Measurements from ENCODE around the gene SBNO2.

The SBNO2 gene

GRCh38 chr19:1088416-1089010 is 85.6 kb downstream of the SBNO2 start:
- FAIRE-seq: no peak
- TF ChIP-seq POLR2AphosphoS5 (IDR thresholded peaks at IDR 0.05; ENCODE audit: low read depth, low read length) (peak; percentile 52), TAF1 (IDR thresholded peaks at IDR 0.05; ENCODE audit: borderline replicate concordance, low read depth, low read length) (no peak), POLR2A (IDR thresholded peaks at IDR 0.05; ENCODE audit: low read depth, low read length) (no peak; the same call in none of the 2 replicates)

GRCh38 chr19:1087813-1088415 is 86.2 kb downstream of the SBNO2 start:
- TF ChIP-seq TAF1 (IDR thresholded peaks at IDR 0.05; ENCODE audit: borderline replicate concordance, low read depth, low read length) (no peak), POLR2A (IDR thresholded peaks at IDR 0.05; ENCODE audit: low read depth, low read length) (peak; percentile 72), POLR2AphosphoS5 (IDR thresholded peaks at IDR 0.05; ENCODE audit: low read depth, low read length) (peak; percentile 81)
- FAIRE-seq: peak; percentile 86
- no peak for DNase-seq (ENCODE audit: insufficient read length)

More at GRCh38 chr19:1088416-1089010, 85.6 kb downstream of the SBNO2 start:
- no peak for DNase-seq (ENCODE audit: insufficient read length)

GRCh38 chr19:1086613-1087012 is 87.5 kb downstream of the SBNO2 start:
- DNase-seq (ENCODE audit: insufficient read length) (no peak), FAIRE-seq (no peak)
- TF ChIP-seq POLR2AphosphoS5 (IDR thresholded peaks at IDR 0.05; ENCODE audit: low read depth, low read length): no peak
- TF ChIP-seq POLR2A (IDR thresholded peaks at IDR 0.05; ENCODE audit: low read depth, low read length): no peak
- no peak for TF ChIP-seq TAF1 (IDR thresholded peaks at IDR 0.05; ENCODE audit: borderline replicate concordance, low read depth, low read length)

- no peak; the same call in 1 of the 2 replicates for TF ChIP-seq POLR2AphosphoS5 (IDR thresholded peaks at IDR 0.05; ENCODE audit: low read depth, low read length)
- peak; percentile 70; the same call in 1 of the 2 replicates for TF ChIP-seq POLR2A (IDR thresholded peaks at IDR 0.05; ENCODE audit: low read depth, low read length)
- FAIRE-seq (no peak), DNase-seq (ENCODE audit: insufficient read length) (no peak)
These were observed 88.2 kb downstream of the SBNO2 start for GRCh38 chr19:1085676-1086442.

DNA sequence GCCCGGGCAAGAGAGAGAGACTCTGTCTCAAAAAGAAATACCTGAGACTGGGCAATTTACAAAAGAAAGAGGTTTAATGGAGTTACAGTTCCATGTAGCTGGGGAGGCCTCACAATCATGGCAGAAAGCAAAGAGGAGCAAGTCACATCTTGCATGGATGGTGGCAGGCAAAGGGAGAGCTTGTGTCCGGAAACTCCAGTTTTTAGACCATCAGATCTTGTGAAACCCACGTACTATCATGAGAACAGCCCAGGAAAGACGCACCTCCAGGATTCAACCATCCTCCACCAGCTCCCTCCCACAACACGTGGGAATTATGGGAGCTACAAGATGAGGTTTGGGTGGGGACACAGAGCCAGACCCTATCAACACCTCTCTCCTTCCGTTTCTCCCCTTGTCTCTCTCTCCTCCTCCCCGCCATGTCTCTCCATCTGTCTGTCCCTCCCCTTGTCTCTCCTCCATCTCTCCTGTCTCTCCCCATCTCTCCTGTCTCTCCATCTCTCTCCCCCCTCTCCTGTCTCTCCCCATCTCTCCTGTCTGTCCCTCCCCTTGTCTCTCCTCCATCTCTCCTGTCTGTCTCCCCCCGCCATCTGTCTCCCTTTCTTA is 88.9 kb downstream of the SBNO2 start:
- TF ChIP-seq POLR2A (IDR thresholded peaks at IDR 0.05; ENCODE audit: low read depth, low read length) (no peak; the same call in 1 of the 2 replicates), POLR2AphosphoS5 (IDR thresholded peaks at IDR 0.05; ENCODE audit: low read depth, low read length) (peak; percentile 63), TAF1 (IDR thresholded peaks at IDR 0.05; ENCODE audit: borderline replicate concordance, low read depth, low read length) (no peak)
- no peak for DNase-seq (ENCODE audit: insufficient read length)
- FAIRE-seq: no peak

DNA sequence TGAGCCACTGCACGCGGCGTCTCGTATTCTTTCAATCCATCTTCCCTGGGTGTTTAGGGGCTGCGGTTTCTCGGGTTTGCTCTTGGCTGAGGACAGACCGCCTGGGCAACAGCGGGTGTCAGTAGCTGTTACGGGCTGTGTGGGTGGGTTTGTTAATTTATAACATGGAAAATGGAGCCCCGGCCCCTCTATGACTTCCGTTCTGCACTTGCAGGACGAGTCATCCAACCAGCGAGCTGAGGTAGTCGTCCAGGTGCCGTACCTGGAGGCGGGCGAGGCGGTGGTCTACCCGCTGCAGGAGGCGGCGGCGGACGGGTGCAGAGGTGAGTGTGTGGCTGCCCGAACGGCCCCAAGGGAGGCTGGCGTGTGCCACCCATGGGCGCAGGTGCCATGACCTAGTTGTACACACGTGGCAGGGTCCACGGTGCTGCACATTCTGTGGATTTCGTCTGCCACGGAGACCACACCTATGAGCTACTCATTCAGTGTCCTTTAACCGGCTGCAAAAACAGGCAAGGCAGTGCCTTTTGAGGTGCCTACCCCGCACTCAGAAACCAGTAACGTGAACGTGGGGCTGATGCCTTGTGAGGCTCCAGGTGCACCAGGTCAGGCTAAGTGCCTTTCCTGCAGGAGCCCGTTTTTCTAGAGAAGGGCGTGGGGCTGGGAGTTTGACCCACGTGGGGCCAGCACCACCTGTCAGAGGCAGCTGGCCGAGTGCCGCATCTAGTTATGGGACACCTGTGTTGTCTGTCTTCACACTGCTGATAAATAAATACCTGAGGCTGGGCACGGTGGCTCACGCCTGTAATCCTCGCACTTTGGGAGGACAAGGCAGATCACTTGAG is 89.8 kb downstream of the SBNO2 start:
- no peak for DNase-seq (ENCODE audit: insufficient read length)
- TF ChIP-seq POLR2A (IDR thresholded peaks at IDR 0.05; ENCODE audit: low read depth, low read length): no peak
- TF ChIP-seq TAF1 (IDR thresholded peaks at IDR 0.05; ENCODE audit: borderline replicate concordance, low read depth, low read length): no peak
- TF ChIP-seq POLR2AphosphoS5 (IDR thresholded peaks at IDR 0.05; ENCODE audit: low read depth, low read length): no peak
- no peak for FAIRE-seq

DNA sequence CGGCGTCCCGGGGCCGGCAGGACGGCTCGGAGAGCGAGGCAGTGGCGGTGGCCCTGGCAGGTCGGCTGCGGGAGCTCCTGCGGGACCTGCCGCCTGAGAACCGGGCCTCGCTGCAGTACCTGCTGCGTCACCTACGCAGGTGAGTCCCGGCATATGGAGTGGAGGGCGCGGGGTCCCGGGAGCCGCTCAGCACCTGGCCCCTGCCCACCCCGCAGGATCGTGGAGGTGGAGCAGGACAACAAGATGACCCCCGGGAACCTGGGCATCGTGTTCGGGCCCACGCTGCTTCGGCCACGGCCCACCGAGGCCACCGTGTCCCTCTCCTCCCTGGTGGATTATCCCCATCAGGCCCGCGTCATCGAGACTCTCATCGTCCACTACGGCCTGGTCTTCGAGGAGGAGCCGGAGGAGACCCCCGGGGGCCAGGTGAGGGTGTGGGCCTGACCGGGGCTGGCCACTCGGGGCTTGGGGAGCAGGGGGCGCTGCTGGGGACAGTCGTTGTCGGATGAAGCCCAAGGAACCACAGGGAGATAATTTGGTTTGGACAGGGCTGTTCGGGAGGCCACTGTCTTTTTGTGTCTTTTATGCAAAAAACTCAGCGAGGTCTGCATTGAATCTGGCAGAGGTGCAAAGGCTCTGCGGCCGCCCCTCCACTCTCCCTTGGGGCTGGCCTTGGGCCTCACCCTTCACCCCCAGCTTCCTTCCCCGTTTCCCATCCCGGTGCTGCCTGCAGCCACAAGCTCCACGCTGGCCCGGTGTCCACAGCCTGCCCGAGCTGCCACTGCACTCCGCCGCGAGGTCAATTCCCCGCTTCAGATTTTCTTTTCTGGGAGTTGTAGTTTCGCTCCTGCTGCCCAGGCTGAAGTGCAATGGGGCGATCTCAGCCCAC is 90.9 kb downstream of the SBNO2 start:
- no peak for DNase-seq (ENCODE audit: insufficient read length)
- TF ChIP-seq POLR2A (IDR thresholded peaks at IDR 0.05; ENCODE audit: low read depth, low read length) (no peak; the same call in 1 of the 2 replicates), TAF1 (IDR thresholded peaks at IDR 0.05; ENCODE audit: borderline replicate concordance, low read depth, low read length) (no peak), POLR2AphosphoS5 (IDR thresholded peaks at IDR 0.05; ENCODE audit: low read depth, low read length) (no peak)
- FAIRE-seq: no peak

- no peak for TF ChIP-seq POLR2AphosphoS5 (IDR thresholded peaks at IDR 0.05; ENCODE audit: low read depth, low read length)
- no peak for TF ChIP-seq TAF1 (IDR thresholded peaks at IDR 0.05; ENCODE audit: borderline replicate concordance, low read depth, low read length)
- TF ChIP-seq POLR2A (IDR thresholded peaks at IDR 0.05; ENCODE audit: low read depth, low read length): no peak; the same call in 1 of the 2 replicates
- DNase-seq (ENCODE audit: insufficient read length) (peak; percentile 81), FAIRE-seq (peak; percentile 83)
These were observed 91.7 kb downstream of the SBNO2 start for GRCh38 chr19:1082165-1082927.
